Thyroid gland (tissue), 4 donors: ENCODE results near the gene GLI2. TPM values are rescaled to one million over a fixed set of nuclear protein-coding genes. Genes with fewer than 3 reads are reported as not detected.

Experiments
- DNase-seq, 2 donors: peaks; one replicate each; pipeline ENCODE4 v3.0.0-alpha.2; 2019
- H3K27ac ChIP-seq, 3 donors: fragments of 200-600 bp; sonication (generic); 1 replicate in 2 of 3; 2 replicates in 1 of 3; pipeline ENCODE4 v1.5.1; 2016 to 2019; ENCODE audit warnings: mild to moderate bottlenecking in 1 of 3, moderate library complexity in 1 of 3
- H3K27me3 ChIP-seq: fragments of 200-600 bp; sonication (generic); one replicate; pipeline ENCODE4 v1.5.1; 2019
- H3K36me3 ChIP-seq, 2 donors: fragments of 200-600 bp; sonication (generic); one replicate each; pipeline ENCODE4 v1.5.1; 2016 to 2019
- H3K4me1 ChIP-seq, 2 donors: fragments of 200-600 bp; sonication (generic); one replicate each; pipeline ENCODE4 v1.5.1; 2017 to 2019
- H3K4me3 ChIP-seq, 3 donors: fragments of 200-600 bp; sonication (generic); replicated peaks in 1 of 3; 1 replicate in 2 of 3; 2 replicates in 1 of 3; pipeline ENCODE4 v1.5.1; 2016; ENCODE audit warnings: mild to moderate bottlenecking in 1 of 3
- H3K9me3 ChIP-seq: fragments of 200-600 bp; sonication (generic); one replicate; pipeline ENCODE4 v1.5.1; 2017
- CTCF ChIP-seq, 6 experiments: fragments of 200-600 bp in 3 of 6; fragments of 450-650 bp in 3 of 6; sonication (generic) in 3 of 6; IDR thresholded peaks; one replicate each; pipeline ENCODE4 v1.5.1; 2016 to 2019; ENCODE audit warnings: antibody characterized with exemption in 6 of 6, mild to moderate bottlenecking in 2 of 6, inconsistent platforms in 1 of 6, moderate library complexity in 1 of 6
- POLR2A ChIP-seq, 2 donors: fragments of 450-650 bp; IDR thresholded peaks; one replicate each; pipeline ENCODE4 v1.6.1; 2017; ENCODE audit warnings: antibody characterized with exemption in 2 of 2, mild to moderate bottlenecking in 2 of 2, moderate library complexity in 1 of 2
- WGBS, 2 donors: methylation state at CpG; one replicate each; pipeline ENCODE4 v1.1.5; 2017; 5-methylcytosine and 5-hydroxymethylcytosine counted together
- intact Hi-C: fragments of 100-400 bp; cut with DNase I; formaldehyde crosslinking; loops from one replicate; pipeline ENCODE4 v1.15.1; 2023
- total RNA-seq, 4 donors: library from RNA; depleted of rRNA; stranded (reverse); fragments of >200 nt; gene quantifications; one replicate each; pipeline ENCODE4 v1.2.3, GENCODE V29; 2016

Gene GLI2
- total RNA-seq = 1 to 10 TPM; 1.1 to 1.4 (median 1.3) TPM

- intact Hi-C loops = no loop called here
- Histone ChIP-seq H3K27ac (peak within 1 kb of the TSS; percentile 40 to 65 (median 56)), H3K27me3 (no peaks in the 10 kb centered on the region), H3K36me3 (no peaks in the 10 kb centered on the region), H3K9me3 (no peaks in the 10 kb centered on the region), H3K4me3 (peak within 1 kb of the TSS in 2 of 3 donors; percentile 20 to 27), H3K4me1 (peaks cover 20 to 31% of the 10 kb centered on the region in 2 donors)
- WGBS, 2 donors = 1% methylated on average over 10 of the region's 59 CpGs; no CpG with 5 or more reads in 1 of the 2 donors
- DNase-seq = peak; percentile 76 to 78
- TF ChIP-seq POLR2A (IDR thresholded peaks at IDR 0.05) (no peak), CTCF (IDR thresholded peaks at IDR 0.05) (peak in 5 of 6 experiments; percentile 19 to 76 (median 48))
Observed at GRCh38 chr2:120735746-120736170, at the start of gene GLI2. GLI2 (plus strand) TSS chr2:120735868; CDS start chr2:120797321, 61,453 bp downstream.

- WGBS, 2 donors = 86% methylated on average over 12 of the region's 12 CpGs
- H3K27me3 ChIP-seq = no peaks in the 10 kb centered on the region
- TF ChIP-seq POLR2A (IDR thresholded peaks at IDR 0.05) (no peak), CTCF (IDR thresholded peaks at IDR 0.05) (no peak)
- no peak overlapping the region for H3K4me3 ChIP-seq
- no peaks in the 10 kb centered on the region for H3K4me1 ChIP-seq
- intact Hi-C loops = no loop called here
- H3K9me3 ChIP-seq = no peaks in the 10 kb centered on the region
- no peaks in the 10 kb centered on the region for H3K36me3 ChIP-seq
- DNase-seq = no peak
- H3K27ac ChIP-seq = no peak overlapping the region
Observed at GRCh38 chr2:120685974-120686297, 49.7 kb upstream of the GLI2 start.

GRCh38 chr2:120686511-120687168 lies 49.0 kb upstream of the GLI2 start:
- WGBS, 2 donors = 84 to 87% methylated on average over 16 of the region's 16 CpGs

GRCh38 chr2:120687210-120687609 lies 48.5 kb upstream of the GLI2 start:
- H3K9me3 ChIP-seq = no peaks in the 10 kb centered on the region
- TF ChIP-seq CTCF (IDR thresholded peaks at IDR 0.05) (no peak), POLR2A (IDR thresholded peaks at IDR 0.05) (no peak)
- DNase-seq = no peak
- no peaks in the 10 kb centered on the region for H3K4me1 ChIP-seq
- WGBS, 2 donors = 65 to 67% methylated on average over 2 of the region's 2 CpGs
- no peak overlapping the region for H3K4me3 ChIP-seq
- intact Hi-C loops = no loop called here
- H3K27me3 ChIP-seq = no peaks in the 10 kb centered on the region
- H3K36me3 ChIP-seq = no peaks in the 10 kb centered on the region
- no peak overlapping the region for H3K27ac ChIP-seq

More at GRCh38 chr2:120686511-120687168, 49.0 kb upstream of the GLI2 start:
- H3K4me3 ChIP-seq = no peak overlapping the region
- TF ChIP-seq CTCF (IDR thresholded peaks at IDR 0.05) (no peak), POLR2A (IDR thresholded peaks at IDR 0.05) (no peak)
- no peak for DNase-seq
- intact Hi-C loops = no loop called here
- no peaks in the 10 kb centered on the region for H3K4me1 ChIP-seq
- H3K27ac ChIP-seq = no peak overlapping the region
- H3K9me3 ChIP-seq = no peaks in the 10 kb centered on the region
- no peaks in the 10 kb centered on the region for H3K36me3 ChIP-seq
- H3K27me3 ChIP-seq = no peaks in the 10 kb centered on the region

GRCh38 chr2:120690521-120690920 lies 45.1 kb upstream of the GLI2 start:
- peaks cover 9% of the 10 kb centered on the region for H3K27me3 ChIP-seq
- no peaks in the 10 kb centered on the region for H3K9me3 ChIP-seq
- no peak for TF ChIP-seq POLR2A (IDR thresholded peaks at IDR 0.05)
- TF ChIP-seq CTCF (IDR thresholded peaks at IDR 0.05) = no peak
- no peaks in the 10 kb centered on the region for H3K36me3 ChIP-seq
- H3K4me3 ChIP-seq = no peak overlapping the region
- 69 to 75% methylated on average over 11 of the region's 11 CpGs for WGBS, 2 donors
- H3K4me1 ChIP-seq = no peaks in the 10 kb centered on the region
- H3K27ac ChIP-seq = no peak overlapping the region
- intact Hi-C loops = no loop called here
- DNase-seq = no peak
